CD4-positive, alpha-beta T cell (primary cell): Measurements from ENCODE around the gene TRIM60. TPM values are rescaled to one million over a fixed set of nuclear protein-coding genes. Genes with fewer than 3 reads are reported as not detected.

Experiments used
- ATAC-seq: fragments of 200-7000 bp; cut with Tn5 transposase; one replicate; pipeline ENCODE4 v1.10.0; 2022; ENCODE audit warnings: mild to moderate bottlenecking; ENCODE audit not compliant: poor library complexity
- CTCF ChIA-PET: fragments of 350-600 bp; sonication (Branson Sonifier 250); formaldehyde crosslinking; loops from one replicate; lab custom pipeline; 2021; ENCODE audit warnings: antibody characterized with exemption, inconsistent platforms; lab: Charles Lee
- POLR2A ChIA-PET: fragments of 350-600 bp; sonication (Branson Sonifier 250); formaldehyde crosslinking; loops from one replicate; lab custom pipeline; 2021; ENCODE audit warnings: antibody characterized with exemption, inconsistent platforms; lab: Charles Lee
- DNase-seq, 14 experiments: peaks; one replicate each; pipeline ENCODE4 v3.0.0-alpha.2; 2013 to 2020; ENCODE audit warnings: mixed read lengths in 2 of 14
- H3K27ac ChIP-seq, 2 donors: one replicate each; pipeline versions ENCODE4 v1.5.1 to v1.7.0; 2013; ENCODE audit warnings: low read length in 2 of 2, low read depth in 1 of 2, mild to moderate bottlenecking in 1 of 2
- H3K27me3 ChIP-seq, 2 experiments: 1 replicate in 1 of 2; 2 replicates in 1 of 2; pipeline versions ENCODE4 v1.6.1 to v1.7.0; 2013; ENCODE audit warnings: low read length in 2 of 2, control low read depth in 1 of 2, mild to moderate bottlenecking in 1 of 2, moderate library complexity in 1 of 2; ENCODE audit not compliant: insufficient read depth in 2 of 2, control insufficient read depth in 1 of 2
- H3K36me3 ChIP-seq: one replicate; pipeline ENCODE4 v1.6.1; 2013; ENCODE audit warnings: low read length, control low read depth; ENCODE audit not compliant: insufficient read depth
- H3K4me1 ChIP-seq: one replicate; pipeline ENCODE4 v1.6.1; 2013; ENCODE audit warnings: low read length, control low read depth; ENCODE audit not compliant: insufficient read depth
- H3K4me3 ChIP-seq: one replicate; pipeline ENCODE4 v1.5.1; 2013; ENCODE audit warnings: mild to moderate bottlenecking, low read length, moderate library complexity
- H3K9me3 ChIP-seq, 2 experiments: 1 replicate in 1 of 2; 2 replicates in 1 of 2; pipeline versions ENCODE4 v1.6.1 to v1.7.0; 2013; ENCODE audit warnings: low read length in 2 of 2, mild to moderate bottlenecking in 2 of 2, control low read depth in 1 of 2, moderate library complexity in 1 of 2; ENCODE audit not compliant: control insufficient read depth in 1 of 2, insufficient read depth in 1 of 2
- H3K27ac Mint-ChIP-seq: one replicate; pipeline ENCODE4 v1.8.0; 2020; ENCODE audit warnings: mixed read lengths
- H3K27me3 Mint-ChIP-seq: one replicate; pipeline ENCODE4 v1.8.0; 2021; ENCODE audit warnings: mixed read lengths
- H3K36me3 Mint-ChIP-seq: one replicate; pipeline ENCODE4 v1.8.0; 2021; ENCODE audit warnings: low read depth, mixed read lengths
- H3K4me1 Mint-ChIP-seq: one replicate; pipeline ENCODE4 v1.8.0; 2021; ENCODE audit warnings: low read depth, mixed read lengths
- H3K4me3 Mint-ChIP-seq: one replicate; pipeline ENCODE4 v1.8.0; 2020; ENCODE audit warnings: mild to moderate bottlenecking, mixed read lengths
- H3K9me3 Mint-ChIP-seq: one replicate; pipeline ENCODE4 v1.8.0; 2020; ENCODE audit warnings: mixed read lengths
- CTCF ChIP-seq: fragments of 200-600 bp; IDR thresholded peaks from one replicate; pipeline ENCODE4 v1.8.0; 2022; ENCODE audit warnings: antibody characterized with exemption, mild to moderate bottlenecking
- intact Hi-C, 2 experiments: fragments of 100-400 bp; cut with DNase I in 1 of 2; cut with micrococcal nuclease in 1 of 2; formaldehyde crosslinking; loops; one replicate each; pipeline versions ENCODE4 v1.15.1 to v1.9.0; 2023 to 2025; cut with DNase I, micrococcal nuclease
- total RNA-seq, 174 experiments: library from RNA in 2 of 174; stranded (reverse) in 2 of 174; gene quantifications; one replicate each; pipeline ENCODE4 v1.2.3 and lab custom pipeline; 2021 to 2026

Gene TRIM60
- total RNA-seq, 2 experiments from 2014 or later: not detected

GRCh38 chr4:165027762-165028402 is 3.9 kb upstream of the TRIM60 start:
- Mint-ChIP-seq H3K9me3 (no peaks in the 10 kb centered on the region), H3K36me3 (no peaks in the 10 kb centered on the region), H3K4me1 (no peaks in the 10 kb centered on the region), H3K27ac (no peak overlapping the region), H3K4me3 (no peak overlapping the region), H3K27me3 (peaks cover 4% of the 10 kb centered on the region)
- no peak for ATAC-seq
- POLR2A ChIA-PET: no interaction called here
- no peak for DNase-seq
- peaks cover 0 to 12% of the 10 kb centered on the region in 2 experiments for H3K9me3 ChIP-seq
- no peaks in the 10 kb centered on the region for H3K36me3 ChIP-seq
- H3K27me3 ChIP-seq: no peaks in the 10 kb centered on the region
- CTCF ChIA-PET: no interaction called here
- TF ChIP-seq CTCF: no peak
- intact Hi-C loops: no loop called here
- H3K4me1 ChIP-seq: no peaks in the 10 kb centered on the region
- no peak overlapping the region for H3K27ac ChIP-seq
- H3K4me3 ChIP-seq: no peak overlapping the region

GRCh38 chr4:165048170-165048569 is 16.4 kb downstream of the TRIM60 start:
- intact Hi-C loops: no loop called here
- no peaks in the 10 kb centered on the region for H3K4me1 Mint-ChIP-seq

GRCh38 chr4:165052627-165053026 is 20.8 kb downstream of the TRIM60 start:
- POLR2A ChIA-PET: no interaction called here
- no peak for ATAC-seq
- no peak for DNase-seq
- Mint-ChIP-seq H3K9me3 (no peaks in the 10 kb centered on the region), H3K4me1 (no peaks in the 10 kb centered on the region), H3K4me3 (no peak overlapping the region), H3K27ac (no peak overlapping the region), H3K27me3 (peaks cover 4% of the 10 kb centered on the region), H3K36me3 (no peaks in the 10 kb centered on the region)
- Histone ChIP-seq H3K27ac (no peak overlapping the region), H3K9me3 (no peaks in the 10 kb centered on the region), H3K4me1 (no peaks in the 10 kb centered on the region), H3K4me3 (no peak overlapping the region), H3K36me3 (no peaks in the 10 kb centered on the region), H3K27me3 (peaks cover 0 to 2% of the 10 kb centered on the region in 2 experiments)
- CTCF ChIA-PET: no interaction called here
- TF ChIP-seq CTCF: no peak
- intact Hi-C loops: no loop called here

More at GRCh38 chr4:165048170-165048569, 16.4 kb downstream of the TRIM60 start:
- Histone ChIP-seq H3K4me3 (no peak overlapping the region), H3K9me3 (no peaks in the 10 kb centered on the region), H3K4me1 (no peaks in the 10 kb centered on the region), H3K36me3 (no peaks in the 10 kb centered on the region), H3K27me3 (no peaks in the 10 kb centered on the region), H3K27ac (no peak overlapping the region)
- H3K27me3 Mint-ChIP-seq: peaks cover 9% of the 10 kb centered on the region
- no peak for ATAC-seq
- ChIA-PET CTCF (no interaction called here), POLR2A (no interaction called here)
- H3K4me3 Mint-ChIP-seq: no peak overlapping the region
- no peaks in the 10 kb centered on the region for H3K9me3 Mint-ChIP-seq
- DNase-seq: no peak
- H3K27ac Mint-ChIP-seq: no peak overlapping the region
- no peak for TF ChIP-seq CTCF
- H3K36me3 Mint-ChIP-seq: no peaks in the 10 kb centered on the region
